GM12878 (cell line): ENCODE measurements around the gene GARS1.

Source experiments
- CREB1 ChIP-seq: IDR thresholded peaks from 2 replicates; pipeline ENCODE4 v1.6.1; 2012; ENCODE audit warnings: low read depth, mild to moderate bottlenecking, inconsistent platforms
- EP300 ChIP-seq, 2 experiments: fragments of 150-350 bp in 1 of 2; IDR thresholded peaks; 2 replicates each; pipeline ENCODE4 v1.6.1; 2011 to 2012; ENCODE audit warnings: low read depth in 2 of 2, low read length in 2 of 2, borderline replicate concordance in 1 of 2, improper control_type of control experiment in 1 of 2, inconsistent platforms in 1 of 2; ENCODE audit not compliant: control insufficient read depth in 1 of 2
- IRF4 ChIP-seq: IDR thresholded peaks from 2 replicates; pipeline ENCODE4 v1.6.1; 2011; ENCODE audit warnings: low read depth, low read length
- JUND ChIP-seq: IDR thresholded peaks from 2 replicates; pipeline ENCODE4 v1.6.1; 2012; ENCODE audit warnings: low read depth, mild to moderate bottlenecking, low read length, improper control_type of control experiment, moderate library complexity
- KDM1A ChIP-seq: fragments of 200-600 bp; sonication (generic); IDR thresholded peaks from 2 replicates; pipeline ENCODE4 v1.6.1; 2016; ENCODE audit warnings: borderline replicate concordance
- MEF2A ChIP-seq: IDR thresholded peaks from 2 replicates; pipeline ENCODE4 v1.6.1; 2011; ENCODE audit warnings: low read depth, mild to moderate bottlenecking, low read length, moderate library complexity; ENCODE audit not compliant: insufficient read depth
- PAX8 ChIP-seq: fragments of 450-650 bp; IDR thresholded peaks from 2 replicates; pipeline ENCODE4 v1.6.1; 2017; ENCODE audit warnings: mild to moderate bottlenecking, moderate library complexity
- POLR2A ChIP-seq: IDR thresholded peaks from 2 replicates; pipeline ENCODE4 v1.6.1; 2011; ENCODE audit warnings: low read depth, mild to moderate bottlenecking, low read length
- POLR2AphosphoS5 ChIP-seq: IDR thresholded peaks from 2 replicates; pipeline ENCODE4 v1.6.1; 2011; ENCODE audit warnings: mild to moderate bottlenecking, low read length, inconsistent platforms
- RAD21 ChIP-seq: IDR thresholded peaks from 2 replicates; pipeline ENCODE4 v1.6.1; 2011; ENCODE audit warnings: mild to moderate bottlenecking, low read depth, low read length, moderate library complexity; ENCODE audit not compliant: insufficient read depth
- YY1 ChIP-seq: IDR thresholded peaks from 2 replicates; pipeline ENCODE4 v1.6.1; 2011; ENCODE audit warnings: low read depth, mild to moderate bottlenecking, low read length
- TF ChIP-seq, protein P1 (sequence below), 3 experiments: IDR thresholded peaks in 2 of 3; conservative IDR thresholded peaks in 1 of 3; 2 replicates each; pipeline ENCODE4 v1.5.1; 2011; ENCODE audit warnings: low read depth in 3 of 3, low read length in 3 of 3, mild to moderate bottlenecking in 3 of 3, control low read depth in 2 of 3, moderate library complexity in 2 of 3, inconsistent platforms in 1 of 3, mixed read lengths in 1 of 3; ENCODE audit not compliant: control insufficient read depth in 2 of 3, insufficient read depth in 1 of 3; ENCODE audit errors: extremely low read depth in 1 of 3
- TF ChIP-seq, protein P2 (sequence below): fragments of 450-650 bp; IDR thresholded peaks from 2 replicates; pipeline ENCODE4 v1.6.1; 2014; ENCODE audit warnings: mild to moderate bottlenecking
- TF ChIP-seq, protein P3 (sequence below): IDR thresholded peaks from 2 replicates; pipeline ENCODE4 v1.6.1; 2011; ENCODE audit warnings: low read depth, low read length, improper control_type of control experiment, borderline replicate concordance

DNA sequence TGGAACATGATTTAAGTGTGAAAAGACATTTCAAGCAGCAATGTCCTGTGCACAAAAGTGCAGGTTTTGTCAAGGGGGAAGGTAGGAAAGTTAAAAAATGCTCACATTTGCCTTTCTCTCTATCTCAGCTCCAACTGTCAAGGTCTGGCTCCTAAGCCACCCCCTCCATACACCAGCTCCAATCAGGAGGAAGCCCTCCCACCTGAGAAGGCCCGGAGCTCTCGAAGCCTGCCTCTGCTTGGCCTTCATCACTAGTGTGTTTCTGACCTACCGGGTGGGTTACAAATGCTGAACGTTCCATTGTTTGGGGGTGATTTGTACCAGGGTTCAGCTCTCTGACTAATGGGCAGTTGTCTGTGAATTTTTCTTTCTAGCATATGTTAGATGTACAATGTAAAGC, 73.4 kb downstream of the GARS1 start:
- TF ChIP-seq EP300 (IDR thresholded peaks at IDR 0.05; ENCODE audit: borderline replicate concordance in 1 of 2, control insufficient read depth in 1 of 2, low read depth in 2 of 2, low read length in 2 of 2) (no peak), POLR2A (no peak), YY1 (no peak), PAX8 (no peak), POLR2AphosphoS5 (no peak), CREB1 (no peak), JUND (no peak), KDM1A (no peak), MEF2A (no peak), IRF4 (no peak), RAD21 (no peak)
- TF ChIP-seq, protein P1, sequence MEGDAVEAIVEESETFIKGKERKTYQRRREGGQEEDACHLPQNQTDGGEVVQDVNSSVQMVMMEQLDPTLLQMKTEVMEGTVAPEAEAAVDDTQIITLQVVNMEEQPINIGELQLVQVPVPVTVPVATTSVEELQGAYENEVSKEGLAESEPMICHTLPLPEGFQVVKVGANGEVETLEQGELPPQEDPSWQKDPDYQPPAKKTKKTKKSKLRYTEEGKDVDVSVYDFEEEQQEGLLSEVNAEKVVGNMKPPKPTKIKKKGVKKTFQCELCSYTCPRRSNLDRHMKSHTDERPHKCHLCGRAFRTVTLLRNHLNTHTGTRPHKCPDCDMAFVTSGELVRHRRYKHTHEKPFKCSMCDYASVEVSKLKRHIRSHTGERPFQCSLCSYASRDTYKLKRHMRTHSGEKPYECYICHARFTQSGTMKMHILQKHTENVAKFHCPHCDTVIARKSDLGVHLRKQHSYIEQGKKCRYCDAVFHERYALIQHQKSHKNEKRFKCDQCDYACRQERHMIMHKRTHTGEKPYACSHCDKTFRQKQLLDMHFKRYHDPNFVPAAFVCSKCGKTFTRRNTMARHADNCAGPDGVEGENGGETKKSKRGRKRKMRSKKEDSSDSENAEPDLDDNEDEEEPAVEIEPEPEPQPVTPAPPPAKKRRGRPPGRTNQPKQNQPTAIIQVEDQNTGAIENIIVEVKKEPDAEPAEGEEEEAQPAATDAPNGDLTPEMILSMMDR (IDR thresholded peaks at IDR 0.05 in 2 of 3, conservative IDR thresholded peaks at IDR 0.05 in 1 of 3; ENCODE audit: control insufficient read depth in 2 of 3, extremely low read depth in 1 of 3, insufficient read depth in 1 of 3, low read depth in 3 of 3, low read length in 3 of 3): no peak
- TF ChIP-seq, protein P2, sequence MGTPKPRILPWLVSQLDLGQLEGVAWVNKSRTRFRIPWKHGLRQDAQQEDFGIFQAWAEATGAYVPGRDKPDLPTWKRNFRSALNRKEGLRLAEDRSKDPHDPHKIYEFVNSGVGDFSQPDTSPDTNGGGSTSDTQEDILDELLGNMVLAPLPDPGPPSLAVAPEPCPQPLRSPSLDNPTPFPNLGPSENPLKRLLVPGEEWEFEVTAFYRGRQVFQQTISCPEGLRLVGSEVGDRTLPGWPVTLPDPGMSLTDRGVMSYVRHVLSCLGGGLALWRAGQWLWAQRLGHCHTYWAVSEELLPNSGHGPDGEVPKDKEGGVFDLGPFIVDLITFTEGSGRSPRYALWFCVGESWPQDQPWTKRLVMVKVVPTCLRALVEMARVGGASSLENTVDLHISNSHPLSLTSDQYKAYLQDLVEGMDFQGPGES: no peak
- TF ChIP-seq, protein P3, sequence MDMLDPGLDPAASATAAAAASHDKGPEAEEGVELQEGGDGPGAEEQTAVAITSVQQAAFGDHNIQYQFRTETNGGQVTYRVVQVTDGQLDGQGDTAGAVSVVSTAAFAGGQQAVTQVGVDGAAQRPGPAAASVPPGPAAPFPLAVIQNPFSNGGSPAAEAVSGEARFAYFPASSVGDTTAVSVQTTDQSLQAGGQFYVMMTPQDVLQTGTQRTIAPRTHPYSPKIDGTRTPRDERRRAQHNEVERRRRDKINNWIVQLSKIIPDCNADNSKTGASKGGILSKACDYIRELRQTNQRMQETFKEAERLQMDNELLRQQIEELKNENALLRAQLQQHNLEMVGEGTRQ: no peak
